GM06990 (cell line): ENCODE results near the gene AMPH.

Experiments
- DNase-seq: peaks from one replicate; pipeline ENCODE4 v3.0.0-alpha.2; 2011; ENCODE audit not compliant: insufficient read length; ENCODE audit errors: extremely low read depth
- H3K27me3 ChIP-seq: replicated peaks from 2 replicates; pipeline ENCODE4 v1.6.0; 2011; ENCODE audit warnings: low read length; ENCODE audit not compliant: control insufficient read depth, insufficient read depth
- H3K36me3 ChIP-seq: 2 replicates; pipeline ENCODE4 v1.5.1; 2011; ENCODE audit warnings: low read length; ENCODE audit not compliant: control insufficient read depth, insufficient read depth
- H3K4me3 ChIP-seq: replicated peaks from 2 replicates; pipeline ENCODE4 v1.5.1; 2011; ENCODE audit warnings: low read depth, mild to moderate bottlenecking, control low read depth, low read length
- TF ChIP-seq, protein P1 (sequence below): IDR thresholded peaks from 2 replicates; pipeline ENCODE4 v1.5.1; 2011; ENCODE audit warnings: low read length, control low read depth, mild to moderate bottlenecking, inconsistent platforms; ENCODE audit not compliant: insufficient read depth, poor library complexity, severe bottlenecking

AMPH gene

DNA sequence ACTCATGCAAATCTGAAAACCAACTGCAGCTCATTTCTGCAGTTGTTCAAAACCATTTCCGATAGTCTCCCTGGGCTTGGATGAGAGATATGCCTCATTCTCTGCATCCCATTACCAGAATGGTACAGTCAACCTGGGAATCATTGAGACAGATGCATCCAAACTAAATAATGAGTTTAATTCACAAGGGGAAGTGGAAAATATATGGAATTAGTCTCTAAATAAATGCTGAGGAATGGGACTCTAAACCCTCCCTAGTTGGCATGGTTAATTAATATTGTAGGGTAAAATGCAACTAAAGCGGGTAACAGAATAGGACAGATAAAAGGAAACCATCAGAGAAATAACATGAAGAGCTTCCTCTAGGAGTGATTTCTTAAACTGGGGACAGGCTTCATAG is 118.9 kb downstream of the AMPH start:
- Histone ChIP-seq H3K4me3 (no peak overlapping the region), H3K36me3 (no peaks in the 10 kb centered on the region), H3K27me3 (no peaks in the 10 kb centered on the region)
- DNase-seq: no peak
- TF ChIP-seq, protein P1, sequence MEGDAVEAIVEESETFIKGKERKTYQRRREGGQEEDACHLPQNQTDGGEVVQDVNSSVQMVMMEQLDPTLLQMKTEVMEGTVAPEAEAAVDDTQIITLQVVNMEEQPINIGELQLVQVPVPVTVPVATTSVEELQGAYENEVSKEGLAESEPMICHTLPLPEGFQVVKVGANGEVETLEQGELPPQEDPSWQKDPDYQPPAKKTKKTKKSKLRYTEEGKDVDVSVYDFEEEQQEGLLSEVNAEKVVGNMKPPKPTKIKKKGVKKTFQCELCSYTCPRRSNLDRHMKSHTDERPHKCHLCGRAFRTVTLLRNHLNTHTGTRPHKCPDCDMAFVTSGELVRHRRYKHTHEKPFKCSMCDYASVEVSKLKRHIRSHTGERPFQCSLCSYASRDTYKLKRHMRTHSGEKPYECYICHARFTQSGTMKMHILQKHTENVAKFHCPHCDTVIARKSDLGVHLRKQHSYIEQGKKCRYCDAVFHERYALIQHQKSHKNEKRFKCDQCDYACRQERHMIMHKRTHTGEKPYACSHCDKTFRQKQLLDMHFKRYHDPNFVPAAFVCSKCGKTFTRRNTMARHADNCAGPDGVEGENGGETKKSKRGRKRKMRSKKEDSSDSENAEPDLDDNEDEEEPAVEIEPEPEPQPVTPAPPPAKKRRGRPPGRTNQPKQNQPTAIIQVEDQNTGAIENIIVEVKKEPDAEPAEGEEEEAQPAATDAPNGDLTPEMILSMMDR: no peak

DNA sequence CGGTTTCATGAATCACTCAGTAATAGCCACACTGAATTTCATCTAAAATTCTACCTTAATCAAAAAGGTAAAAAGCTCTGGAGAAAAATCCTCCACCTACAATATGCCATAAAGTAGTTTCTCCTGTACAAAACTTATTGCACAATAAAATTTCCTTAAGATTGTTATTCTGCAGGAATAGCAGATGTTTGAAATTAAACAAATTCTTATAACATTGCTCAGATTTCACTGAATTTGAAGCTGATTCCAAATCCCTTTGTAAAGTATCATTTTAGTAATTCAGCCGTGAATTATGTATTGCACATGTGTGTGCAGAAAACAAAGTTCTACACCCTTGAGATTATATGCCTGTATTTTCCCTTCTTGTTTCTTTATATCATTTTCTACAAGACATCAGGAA is 123.8 kb downstream of the AMPH start:
- H3K27me3 ChIP-seq: no peaks in the 10 kb centered on the region; the same call in 1 of the 2 replicates
- no peaks in the 10 kb centered on the region for H3K36me3 ChIP-seq
- TF ChIP-seq, protein P1: no peak
- no peak overlapping the region for H3K4me3 ChIP-seq
- no peak for DNase-seq

DNA sequence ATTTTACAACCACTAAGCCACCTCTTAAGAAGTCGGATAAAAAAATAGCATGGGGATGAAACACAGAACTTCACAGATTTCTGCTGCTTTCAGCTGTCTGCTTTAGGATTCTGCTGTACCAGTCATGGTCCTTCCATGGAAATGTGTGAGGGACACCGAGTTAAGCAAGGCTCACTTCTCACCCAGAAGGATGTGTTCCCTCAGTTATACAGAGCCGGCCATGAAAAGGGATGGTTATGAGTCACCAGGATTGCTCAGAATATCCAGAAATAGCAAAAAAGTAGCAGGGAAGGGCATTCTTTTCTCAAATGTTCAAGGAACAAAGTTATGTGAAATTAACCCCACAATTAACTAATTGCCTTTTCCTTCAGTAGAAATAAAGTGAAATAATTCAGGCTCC is 124.4 kb downstream of the AMPH start:
- TF ChIP-seq, protein P1: no peak
- no peak for DNase-seq
- Histone ChIP-seq H3K27me3 (no peaks in the 10 kb centered on the region; the same call in 1 of the 2 replicates), H3K36me3 (no peaks in the 10 kb centered on the region), H3K4me3 (no peak overlapping the region)

DNA sequence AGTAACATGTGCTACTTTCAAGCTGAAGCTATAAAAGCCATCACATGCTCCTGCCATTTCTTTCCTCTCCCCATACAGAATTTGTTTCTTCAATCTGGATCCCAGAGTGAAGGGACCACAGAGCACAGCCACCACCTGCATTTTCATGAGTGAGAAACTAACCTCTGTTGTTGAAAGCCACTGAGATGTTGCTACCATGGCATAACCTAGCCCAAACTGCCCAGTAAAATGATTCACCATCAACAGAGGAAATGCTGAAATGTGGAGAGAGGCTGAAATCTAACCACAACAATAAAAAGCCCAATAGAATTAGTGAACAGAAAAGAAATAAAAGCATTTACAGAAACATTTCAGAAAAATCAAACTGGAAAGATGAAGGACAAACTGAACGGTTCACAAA is 125.2 kb downstream of the AMPH start:
- Histone ChIP-seq H3K27me3 (no peaks in the 10 kb centered on the region; the same call in 1 of the 2 replicates), H3K4me3 (no peak overlapping the region), H3K36me3 (no peaks in the 10 kb centered on the region)
- DNase-seq: no peak
- TF ChIP-seq, protein P1: no peak

DNA sequence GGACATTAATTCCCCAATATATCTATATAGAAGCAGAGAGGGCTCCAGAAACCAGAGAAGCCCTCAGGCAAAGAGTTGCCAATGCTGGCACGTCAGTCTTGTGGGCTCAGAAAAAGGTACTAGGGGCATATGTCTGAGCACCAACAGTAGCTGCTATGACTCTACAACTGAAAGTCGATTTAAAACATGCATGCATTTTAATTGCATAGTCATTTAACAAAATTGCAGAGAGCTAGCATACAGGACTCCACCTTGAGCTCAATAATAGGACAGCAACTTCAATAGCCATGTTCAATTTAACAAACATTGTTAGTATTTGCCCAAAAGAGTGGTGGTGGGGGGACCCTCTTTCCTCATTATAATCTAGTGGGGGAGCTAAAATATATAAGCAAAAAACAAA is 126.5 kb downstream of the AMPH start:
- no peak overlapping the region for H3K4me3 ChIP-seq
- H3K36me3 ChIP-seq: no peaks in the 10 kb centered on the region
- no peak for DNase-seq
- H3K27me3 ChIP-seq: no peaks in the 10 kb centered on the region; the same call in 1 of the 2 replicates
- TF ChIP-seq, protein P1: no peak

DNA sequence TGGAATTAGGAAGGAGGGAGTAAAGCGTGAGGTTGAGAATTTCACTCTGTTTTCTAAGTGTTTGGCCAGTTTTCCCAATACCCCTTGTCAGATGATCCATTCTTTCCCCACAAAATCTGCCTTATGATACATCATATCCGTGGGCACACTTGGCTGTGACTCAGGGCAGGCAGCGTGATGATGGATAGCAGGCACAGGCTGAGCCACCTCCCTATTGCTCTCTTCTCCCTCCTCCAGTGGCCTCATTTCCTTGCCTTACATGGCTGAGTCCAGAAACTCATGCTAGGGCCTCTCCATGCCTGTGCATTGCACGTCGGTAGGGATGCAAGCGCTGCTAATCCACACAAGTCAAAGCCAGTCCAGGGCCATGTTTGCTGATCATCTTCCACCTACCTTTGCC is 128.3 kb downstream of the AMPH start:
- TF ChIP-seq, protein P1: no peak
- Histone ChIP-seq H3K27me3 (no peaks in the 10 kb centered on the region; the same call in 1 of the 2 replicates), H3K36me3 (no peaks in the 10 kb centered on the region), H3K4me3 (no peak overlapping the region)
- no peak for DNase-seq
